GM21825 (cell line): ENCODE data around the gene KIF6.
"Not testable (repeated sequence)": the region's sequence is repeated elsewhere in the genome, so short reads cannot be mapped to it uniquely, and the experiment has no call there.

ENCODE experiments used
- ATAC-seq: cut with Tn5 transposase; IDR thresholded peaks from one replicate; pipeline ENCODE4 v1.9.1; 2021; ENCODE audit warnings: mild to moderate bottlenecking, moderate library complexity; ENCODE audit not compliant: unreplicated experiment

The KIF6 gene

GRCh38 chr6:39714802-39715201 is 10.4 kb downstream of the KIF6 start:
- no peak for ATAC-seq

GRCh38 chr6:39707962-39708683 is 17.1 kb downstream of the KIF6 start:
- no peak for ATAC-seq

- ATAC-seq: no peak
Measured at GRCh38 chr6:39706819-39707335, 18.3 kb downstream of the KIF6 start.

GRCh38 chr6:39702265-39702664 is 22.9 kb downstream of the KIF6 start:
- ATAC-seq: no peak

GRCh38 chr6:39700362-39700761 is 24.8 kb downstream of the KIF6 start:
- ATAC-seq: no peak

GRCh38 chr6:39698789-39699188 is 26.4 kb downstream of the KIF6 start:
- no peak for ATAC-seq

GRCh38 chr6:39696986-39697788 is 28.0 kb downstream of the KIF6 start:
- no peak for ATAC-seq

GRCh38 chr6:39695447-39695846 is 29.8 kb downstream of the KIF6 start:
- ATAC-seq: no peak

- no peak for ATAC-seq
Measured at GRCh38 chr6:39693206-39693605, 32.0 kb downstream of the KIF6 start.

- no peak for ATAC-seq
Measured at GRCh38 chr6:39688494-39688893, 36.7 kb downstream of the KIF6 start.

GRCh38 chr6:39686976-39687375 is 38.2 kb downstream of the KIF6 start:
- ATAC-seq: no peak

GRCh38 chr6:39685938-39686337 is 39.3 kb downstream of the KIF6 start:
- ATAC-seq: no peak

- ATAC-seq: no peak
Measured at GRCh38 chr6:39685489-39685826, 39.8 kb downstream of the KIF6 start.

- no peak for ATAC-seq
Measured at GRCh38 chr6:39684790-39685488, 40.3 kb downstream of the KIF6 start.

GRCh38 chr6:39681674-39682121 is 43.5 kb downstream of the KIF6 start:
- ATAC-seq: no peak

GRCh38 chr6:39678914-39679313 is 46.3 kb downstream of the KIF6 start:
- no peak for ATAC-seq

GRCh38 chr6:39677318-39677717 is 47.9 kb downstream of the KIF6 start:
- not testable (repeated sequence) for ATAC-seq

- ATAC-seq: no peak
Measured at GRCh38 chr6:39670519-39670918, 54.7 kb downstream of the KIF6 start.

- no peak for ATAC-seq
Measured at GRCh38 chr6:39669973-39670342, 55.2 kb downstream of the KIF6 start.

GRCh38 chr6:39669207-39669972 is 55.8 kb downstream of the KIF6 start:
- ATAC-seq: no peak
